Astrocyte (in vitro differentiated cells and primary cell): Measurements from ENCODE around the gene SORL1-AS1.

Source experiments
- EZH2 ChIP-seq: IDR thresholded peaks from 2 replicates; pipeline ENCODE4 v1.6.1; 2012; ENCODE audit warnings: mild to moderate bottlenecking, low read length, inconsistent platforms; ENCODE audit not compliant: insufficient read depth
- TF ChIP-seq, protein P1 (sequence below): IDR thresholded peaks from 2 replicates; pipeline ENCODE4 v1.5.1; 2011; ENCODE audit warnings: low read depth, mild to moderate bottlenecking, inconsistent platforms, low read length, moderate library complexity; ENCODE audit not compliant: insufficient read depth

DNA sequence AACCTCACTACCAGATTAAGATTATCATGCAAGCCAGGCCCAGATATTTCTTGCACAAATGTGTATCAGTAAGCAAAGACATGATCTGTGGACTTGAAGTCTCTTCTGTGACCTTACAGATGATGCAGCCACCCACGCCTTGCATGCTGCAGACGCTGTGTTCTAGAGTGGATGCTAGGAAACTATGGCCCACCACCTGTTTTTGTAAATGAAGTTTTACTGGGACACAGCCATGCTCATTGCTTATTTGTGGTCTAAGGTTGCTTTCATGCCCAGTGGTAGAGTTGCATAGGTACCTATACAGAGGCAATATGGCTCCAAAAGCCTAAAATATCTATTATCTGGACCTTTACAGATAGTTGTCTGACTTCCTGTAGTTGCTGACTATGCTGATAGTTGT is 47.5 kb upstream of the SORL1-AS1 start:
- TF ChIP-seq, protein P1, sequence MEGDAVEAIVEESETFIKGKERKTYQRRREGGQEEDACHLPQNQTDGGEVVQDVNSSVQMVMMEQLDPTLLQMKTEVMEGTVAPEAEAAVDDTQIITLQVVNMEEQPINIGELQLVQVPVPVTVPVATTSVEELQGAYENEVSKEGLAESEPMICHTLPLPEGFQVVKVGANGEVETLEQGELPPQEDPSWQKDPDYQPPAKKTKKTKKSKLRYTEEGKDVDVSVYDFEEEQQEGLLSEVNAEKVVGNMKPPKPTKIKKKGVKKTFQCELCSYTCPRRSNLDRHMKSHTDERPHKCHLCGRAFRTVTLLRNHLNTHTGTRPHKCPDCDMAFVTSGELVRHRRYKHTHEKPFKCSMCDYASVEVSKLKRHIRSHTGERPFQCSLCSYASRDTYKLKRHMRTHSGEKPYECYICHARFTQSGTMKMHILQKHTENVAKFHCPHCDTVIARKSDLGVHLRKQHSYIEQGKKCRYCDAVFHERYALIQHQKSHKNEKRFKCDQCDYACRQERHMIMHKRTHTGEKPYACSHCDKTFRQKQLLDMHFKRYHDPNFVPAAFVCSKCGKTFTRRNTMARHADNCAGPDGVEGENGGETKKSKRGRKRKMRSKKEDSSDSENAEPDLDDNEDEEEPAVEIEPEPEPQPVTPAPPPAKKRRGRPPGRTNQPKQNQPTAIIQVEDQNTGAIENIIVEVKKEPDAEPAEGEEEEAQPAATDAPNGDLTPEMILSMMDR: no peak
- no peak for TF ChIP-seq EZH2
